GM19025 (cell line): ENCODE results near the gene BCAS3.
"Not testable (repeated sequence)": the region's sequence is repeated elsewhere in the genome, so short reads cannot be mapped to it uniquely, and the experiment has no call there.

Experiments
- ATAC-seq: cut with Tn5 transposase; IDR thresholded peaks from one replicate; pipeline ENCODE4 v1.9.1; 2021; ENCODE audit warnings: mild to moderate bottlenecking, low read depth, moderate library complexity; ENCODE audit not compliant: unreplicated experiment

BCAS3 gene

DNA sequence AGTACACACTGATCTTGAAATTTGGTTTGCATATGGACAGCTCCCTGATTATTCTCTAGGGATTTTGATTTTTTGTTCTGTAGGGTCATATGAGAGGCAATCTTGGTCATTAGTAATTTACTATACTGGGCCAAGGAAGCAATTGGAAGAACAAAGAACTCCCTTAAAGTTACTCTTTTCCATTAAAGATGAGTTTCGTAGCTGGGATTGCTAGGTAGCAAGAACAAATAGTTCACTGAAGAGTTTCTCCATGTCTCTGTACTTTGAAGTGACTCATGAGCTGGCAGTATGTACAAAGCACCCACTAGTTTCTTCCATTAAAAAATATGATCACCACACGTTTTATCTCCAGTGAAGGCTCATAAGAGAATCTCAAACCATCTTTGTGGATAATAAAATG lies 6.2 kb upstream of the BCAS3 start:
- no peak for ATAC-seq

DNA sequence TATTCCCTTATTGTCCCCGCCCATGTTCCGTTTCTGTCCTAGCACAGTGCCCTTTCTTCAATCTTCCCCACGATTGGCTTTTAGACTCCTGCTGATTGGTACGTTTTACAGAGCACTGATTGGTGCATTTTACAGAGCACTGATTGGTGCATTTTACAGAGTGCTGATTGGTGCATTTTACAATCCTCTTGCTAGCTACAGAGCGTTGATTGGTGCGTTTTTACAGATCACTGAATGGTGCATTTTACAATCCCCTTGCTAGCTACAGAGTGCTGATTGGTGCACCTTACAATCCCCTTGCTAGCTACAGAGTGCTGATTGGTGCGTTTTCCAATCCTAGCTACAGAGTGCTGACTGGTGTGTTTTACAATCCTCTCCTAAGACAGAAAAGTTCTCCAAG lies 3.0 kb upstream of the BCAS3 start:
- ATAC-seq, result not testable (repeated sequence)

- ATAC-seq, result no peak
Measured at GRCh38 chr17:60675997-60676396, 1.7 kb upstream of the BCAS3 start.

DNA sequence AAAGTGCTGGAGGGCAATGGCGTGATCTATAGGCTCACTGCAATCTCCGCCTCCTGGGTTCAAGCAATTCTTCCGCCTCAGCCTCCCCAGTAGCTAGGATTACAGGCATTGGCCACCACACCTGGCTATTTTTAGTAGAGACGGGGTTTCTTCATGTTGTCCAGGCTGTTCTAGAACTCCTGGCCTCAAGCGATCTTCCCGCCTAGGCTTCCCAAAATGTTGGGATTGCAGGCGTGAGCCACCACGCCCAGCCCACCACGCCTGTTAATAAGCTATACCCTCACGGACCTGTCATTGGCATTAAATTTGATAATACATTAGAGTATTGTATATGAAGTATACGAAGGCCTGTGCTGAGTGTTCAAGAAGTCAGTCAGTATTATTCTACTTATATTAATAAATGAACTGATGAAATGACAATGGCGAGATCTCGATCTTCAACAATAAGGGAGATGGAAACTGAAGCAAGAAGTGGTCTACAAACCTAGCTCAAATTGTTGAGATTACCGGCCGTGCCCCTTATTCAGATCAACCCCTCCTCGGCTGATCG lies 818 bp upstream of the BCAS3 start:
- no peak for ATAC-seq

DNA sequence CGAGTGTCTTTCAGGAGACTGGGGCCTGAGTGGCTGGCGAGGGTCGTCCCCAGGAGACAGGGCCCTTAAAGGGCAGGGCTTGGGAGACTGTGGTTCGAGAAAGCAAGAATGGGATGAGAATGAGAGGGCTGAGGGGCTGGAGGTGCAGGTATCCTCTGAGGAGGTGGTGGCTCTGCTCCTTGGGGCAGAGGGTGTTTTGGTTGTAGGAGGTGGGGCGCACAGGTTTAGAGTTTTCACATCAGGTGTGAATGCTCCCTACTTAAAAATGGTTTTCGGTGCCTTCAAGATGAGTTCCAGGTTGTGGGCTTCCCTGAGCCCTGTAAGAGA lies 430 bp downstream of the BCAS3 start:
- no peak for ATAC-seq

- ATAC-seq, result no peak
Measured at GRCh38 chr17:60679287-60679686, 1.6 kb downstream of the BCAS3 start.

DNA sequence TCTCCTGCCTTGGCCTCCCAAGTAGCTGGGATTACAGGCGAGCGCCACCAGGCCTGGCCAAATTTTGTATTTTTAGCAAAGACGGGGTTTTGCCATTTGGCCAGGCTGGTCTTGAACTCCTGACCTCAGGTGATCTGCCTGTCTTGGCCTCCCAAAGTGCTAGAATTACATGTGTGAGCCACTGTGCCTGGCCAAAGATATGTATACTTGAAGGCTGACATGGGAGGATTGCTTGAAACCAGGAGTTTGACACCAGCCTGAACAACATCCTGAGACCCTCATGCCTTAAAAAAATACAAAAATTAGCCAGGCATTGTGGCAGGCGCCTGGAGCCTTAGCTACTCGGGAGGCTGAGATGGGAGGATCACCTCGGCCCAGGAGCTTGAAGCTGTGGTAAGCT lies 3.1 kb downstream of the BCAS3 start:
- ATAC-seq, result no peak

DNA sequence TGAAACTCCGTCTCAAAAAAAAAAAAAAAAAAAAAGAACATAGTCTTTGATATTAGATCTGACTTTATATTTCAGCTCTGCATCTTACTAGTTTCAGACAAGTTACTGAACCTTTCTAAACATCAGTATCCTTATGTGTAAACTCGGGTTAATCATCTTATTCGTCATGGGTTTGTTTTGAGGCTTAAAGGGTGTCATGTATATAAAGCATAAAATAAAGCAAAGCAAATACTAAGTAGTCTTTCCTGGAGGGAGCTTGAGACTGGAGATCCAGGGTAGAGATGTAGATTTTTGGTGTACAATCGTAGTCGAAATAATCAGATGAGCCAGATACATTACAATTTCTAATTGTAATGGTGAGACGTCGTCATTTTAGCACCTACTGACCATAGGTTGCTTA lies 7.8 kb downstream of the BCAS3 start:
- no peak for ATAC-seq

DNA sequence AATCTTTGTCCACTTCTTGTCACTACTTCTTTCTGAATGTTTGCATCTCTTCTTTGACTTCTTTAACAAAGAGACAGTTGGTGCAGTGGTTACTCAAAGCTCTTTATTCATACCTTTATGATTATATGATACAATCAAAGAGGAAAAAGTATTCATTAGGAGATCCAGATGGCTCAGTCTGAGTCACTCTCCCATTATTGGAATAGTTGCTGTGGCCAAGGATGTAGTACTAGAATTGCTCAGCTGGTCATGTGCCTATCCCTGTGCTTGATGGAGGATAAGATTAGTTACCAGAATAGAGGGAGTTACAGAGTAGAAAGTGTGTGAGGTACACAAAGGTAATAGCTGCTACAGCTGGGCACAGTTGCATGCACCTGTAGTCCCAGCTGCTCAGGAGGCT lies 18.3 kb downstream of the BCAS3 start:
- no peak for ATAC-seq

DNA sequence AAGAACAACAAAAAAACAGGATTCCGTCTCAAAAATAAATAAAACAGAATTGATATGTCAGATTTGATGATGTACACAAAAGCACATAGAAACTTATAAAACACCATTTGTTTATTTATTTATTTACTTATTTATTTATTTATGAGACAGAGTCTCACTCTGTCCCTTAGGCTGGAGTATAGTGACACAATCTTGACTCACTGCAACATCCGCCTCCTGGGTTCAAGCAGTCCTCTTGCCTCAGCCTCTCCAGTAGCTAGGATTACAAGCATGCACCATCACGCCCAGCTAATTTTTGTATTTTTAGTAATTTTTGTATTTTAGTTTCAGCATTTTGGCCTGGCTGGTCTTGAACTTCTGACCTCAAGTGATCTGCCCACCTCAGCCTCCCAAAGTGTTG lies 21.4 kb downstream of the BCAS3 start:
- no peak for ATAC-seq

DNA sequence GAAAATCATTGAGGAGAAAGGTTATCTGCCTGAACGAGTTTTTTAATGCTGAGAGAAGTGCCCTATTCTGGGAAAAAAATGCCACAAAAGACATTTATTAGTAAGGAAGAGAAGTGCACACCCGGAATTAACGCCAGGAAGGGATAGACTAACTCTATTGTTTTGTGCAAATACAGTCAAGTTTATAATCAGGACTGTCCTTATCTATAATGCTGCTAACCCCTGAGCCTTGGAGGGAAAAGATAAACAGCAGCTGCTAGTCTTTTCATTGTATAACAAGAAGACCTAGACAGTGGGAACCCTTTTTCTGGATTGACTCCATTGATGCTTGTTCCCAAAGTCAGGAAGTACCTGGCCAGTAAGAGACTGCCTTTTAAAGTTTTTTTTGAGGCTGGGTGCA lies 26.5 kb downstream of the BCAS3 start:
- no peak for ATAC-seq

DNA sequence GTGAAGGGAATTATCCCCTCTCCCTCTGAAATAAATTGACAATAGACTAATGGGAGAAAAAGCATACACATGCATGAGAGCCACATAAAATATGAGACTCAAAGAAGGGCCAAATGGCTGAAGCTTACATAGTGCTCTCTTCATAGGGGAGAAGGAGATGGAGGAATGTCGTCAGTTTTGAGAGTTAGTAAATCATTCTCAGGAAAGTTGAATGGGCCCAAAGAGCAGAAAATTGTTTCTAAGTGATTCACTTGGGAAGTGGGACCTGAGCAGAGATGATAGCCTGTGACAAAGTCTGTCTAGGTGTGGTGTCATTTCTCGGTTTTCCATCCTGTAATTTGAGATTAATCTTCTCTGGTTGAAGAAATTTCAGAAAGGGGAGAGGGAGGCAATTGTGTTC lies 35.0 kb downstream of the BCAS3 start:
- ATAC-seq, result no peak

GRCh38 chr17:60713608-60714007 lies 36.0 kb downstream of the BCAS3 start:
- no peak for ATAC-seq

GRCh38 chr17:60716766-60717165 lies 39.1 kb downstream of the BCAS3 start:
- no peak for ATAC-seq

DNA sequence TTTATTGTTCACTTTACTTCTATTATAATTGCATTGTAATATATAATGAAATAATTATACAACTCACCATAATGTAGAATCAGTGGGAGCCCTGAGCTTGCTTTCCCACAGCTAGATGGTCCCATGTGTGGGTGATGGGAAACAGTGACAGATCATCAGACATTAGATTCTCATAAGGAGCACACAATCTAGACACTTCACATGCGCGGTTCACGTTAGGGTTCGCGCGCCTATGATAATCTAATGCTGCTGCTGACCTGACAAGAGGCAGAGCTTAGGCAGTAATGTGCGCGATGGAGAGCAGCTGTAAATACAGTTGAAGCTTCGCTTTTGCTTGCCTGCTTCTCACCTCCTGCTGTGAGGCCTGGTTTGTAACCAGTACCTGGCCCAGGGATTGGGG lies 40.2 kb downstream of the BCAS3 start:
- no peak for ATAC-seq

GRCh38 chr17:60720763-60721531 lies 43.3 kb downstream of the BCAS3 start:
- ATAC-seq, result no peak

GRCh38 chr17:60724647-60725046 lies 47.0 kb downstream of the BCAS3 start:
- no peak for ATAC-seq

GRCh38 chr17:60729854-60730253 lies 52.2 kb downstream of the BCAS3 start:
- ATAC-seq, result no peak

GRCh38 chr17:60730273-60730672 lies 52.6 kb downstream of the BCAS3 start:
- no peak for ATAC-seq

DNA sequence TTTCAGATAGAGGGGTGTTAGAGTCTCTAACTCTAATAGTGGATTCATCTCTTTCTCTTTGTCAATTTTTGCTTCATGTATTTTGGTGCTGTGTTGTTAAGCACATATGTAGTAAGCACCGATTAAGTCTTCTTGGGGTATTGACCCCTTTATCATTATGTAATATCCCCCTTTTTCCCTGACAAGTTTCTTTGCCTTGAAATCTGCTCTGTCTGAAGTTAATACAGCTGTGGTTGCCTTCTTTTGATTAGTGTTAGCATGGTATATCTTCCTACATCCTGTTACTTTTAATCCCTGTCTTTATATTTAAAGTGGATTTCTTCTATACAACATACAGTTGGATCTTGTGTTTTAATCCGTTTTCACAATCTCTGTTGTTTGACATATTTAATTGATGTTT lies 60.6 kb downstream of the BCAS3 start:
- ATAC-seq, result no peak

DNA sequence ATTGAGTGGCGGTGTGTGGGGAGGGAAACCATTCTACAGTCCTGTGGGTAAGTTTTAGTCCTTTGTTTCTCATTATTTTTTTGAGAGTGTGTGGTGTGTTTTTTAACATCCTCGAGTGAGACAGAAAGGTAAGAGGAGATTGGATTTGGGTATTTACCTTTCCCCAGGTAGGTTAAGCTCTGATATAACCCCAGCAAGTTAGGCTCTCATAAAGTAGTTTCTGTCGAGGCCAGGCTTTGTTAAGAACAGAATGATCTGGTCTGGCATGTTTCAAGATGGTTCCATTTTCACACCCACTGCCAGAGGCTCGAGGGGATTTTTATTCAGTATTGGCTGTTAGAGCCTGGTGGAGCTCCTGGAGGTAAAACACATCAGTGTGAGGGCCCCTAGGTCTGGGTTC lies 62.9 kb downstream of the BCAS3 start:
- no peak for ATAC-seq

DNA sequence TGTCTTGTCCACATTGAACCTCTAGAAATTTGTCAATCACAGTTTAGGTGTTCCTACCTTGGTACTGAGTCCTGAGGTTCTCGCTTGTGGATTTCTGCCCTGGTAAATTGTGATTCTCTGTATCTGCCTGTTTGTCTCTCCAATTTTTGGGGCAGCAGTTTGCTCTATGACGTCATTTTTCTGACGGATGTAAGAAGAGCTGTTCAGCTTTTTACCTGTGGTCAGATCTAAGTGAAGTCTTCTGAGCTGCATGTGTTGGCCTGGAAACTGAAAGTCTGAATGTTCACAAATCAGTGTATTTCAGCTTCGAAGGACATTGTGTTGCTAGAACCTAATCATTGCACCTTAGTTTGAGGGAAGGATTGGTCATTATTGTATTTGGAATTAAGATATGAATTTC lies 63.4 kb downstream of the BCAS3 start:
- no peak for ATAC-seq

- no peak for ATAC-seq
Measured at GRCh38 chr17:60743282-60743681, 65.6 kb downstream of the BCAS3 start.
